ENCODE data around the gene C11orf24. TPM values are rescaled to one million over a fixed set of nuclear protein-coding genes. Genes with fewer than 3 reads are reported as not detected.
A peak's percentile ranks its signal among the peaks of the same experiment; 100 is the strongest.

C11orf24 gene
- polyA plus RNA-seq, 3 donors: 9.5 to 21.8 (median 12.6) TPM

GRCh38 chr11:68215087-68215445, 56.7 kb downstream of the C11orf24 start:
- H4K20me1 ChIP-seq (ENCODE audit: insufficient read depth, low read length): peaks cover 24% of the 10 kb centered on the region
- peaks cover 39% of the 10 kb centered on the region for H3K4me1 Mint-ChIP-seq
- peaks cover 29% of the 10 kb centered on the region for H3K79me2 ChIP-seq (ENCODE audit: insufficient read depth, low read length)
- H3K36me3 Mint-ChIP-seq: no peaks in the 10 kb centered on the region
- peaks cover 0 to 2% (median 0%) of the 10 kb centered on the region in 7 donors for H3K9me3 Mint-ChIP-seq
- H3K27me3 ChIP-seq (ENCODE audit: control insufficient read depth in 2 of 2, insufficient read depth in 2 of 2, low read length in 2 of 2): peaks cover 0 to 18% of the 10 kb centered on the region in 2 donors
- no peaks in the 10 kb centered on the region for H3K36me3 ChIP-seq (replicated peaks in 1 of 2; ENCODE audit: control insufficient read depth in 1 of 2, insufficient read depth in 2 of 2, low read length in 2 of 2)
- H3K9ac ChIP-seq (ENCODE audit: insufficient read depth, low read length, poor library complexity, severe bottlenecking): no peak overlapping the region
- TF ChIP-seq CTCF (IDR thresholded peaks at IDR 0.05): no peak
- peak overlapping the region; percentile 81 to 85 for H3K4me3 Mint-ChIP-seq
- H3K27ac Mint-ChIP-seq: peak overlapping the region in 2 of 7 donors; percentile 40 to 84
- WGBS (ENCODE audit: insufficient coverage): 63% methylated on average over 12 of the region's 15 CpGs
- intact Hi-C loops (cut with micrococcal nuclease): loop anchor here in 1 of 2 donors (10.0 kb wide), 2 partner anchors 90 to 210 kb away; partner anchors contain the start of genes CHKA and UNC93B1
- H3K9me3 ChIP-seq (replicated peaks in 1 of 2; ENCODE audit: control insufficient read depth in 1 of 2, insufficient read depth in 1 of 2, low read length in 2 of 2): no peaks in the 10 kb centered on the region
- peak overlapping the region; percentile 98 for H3K4me2 ChIP-seq (replicated peaks; ENCODE audit: extremely low read depth, low read length, poor library complexity, severe bottlenecking)
- peak in 2 of 3 donors; percentile 22 to 23 for DNase-seq
- no peak overlapping the region for H3K27ac ChIP-seq (ENCODE audit: low read depth in 1 of 2, low read length in 2 of 2)
- peaks cover 19 to 31% (median 21%) of the 10 kb centered on the region in 3 donors for H3K27me3 Mint-ChIP-seq (ENCODE audit: low read depth in 3 of 3)
- H3K4me3 ChIP-seq (replicated peaks in 1 of 3; ENCODE audit: low read depth in 2 of 3, low read length in 3 of 3): peak overlapping the region in 1 of 3 experiments; percentile 91
- H3K4me1 ChIP-seq (ENCODE audit: control insufficient read depth in 1 of 2, insufficient read depth in 2 of 2, low read length in 2 of 2): peaks cover 28 to 36% of the 10 kb centered on the region in 2 donors
- H2AFZ ChIP-seq (ENCODE audit: insufficient read depth, low read depth, low read length, poor library complexity, severe bottlenecking): no peak overlapping the region

GRCh38 chr11:68214173-68215086, 57.3 kb downstream of the C11orf24 start:
- peak in 1 of 3 donors; percentile 16 for DNase-seq
- peak overlapping the region; percentile 49 to 97 for H3K27ac ChIP-seq (ENCODE audit: low read depth in 1 of 2, low read length in 2 of 2)
- H3K9me3 ChIP-seq (replicated peaks in 1 of 2; ENCODE audit: control insufficient read depth in 1 of 2, insufficient read depth in 1 of 2, low read length in 2 of 2): no peaks in the 10 kb centered on the region
- Mint-ChIP-seq H3K9me3 (peaks cover 0 to 2% (median 0%) of the 10 kb centered on the region in 7 donors), H3K4me1 (peaks cover 41% of the 10 kb centered on the region), H3K36me3 (no peaks in the 10 kb centered on the region), H3K27ac (peak overlapping the region in 4 of 7 donors; percentile 40 to 91 (median 84)), H3K4me3 (peak overlapping the region; percentile 81 to 87), H3K27me3 (ENCODE audit: low read depth in 3 of 3) (peaks cover 19 to 29% (median 21%) of the 10 kb centered on the region in 3 donors)
- H4K20me1 ChIP-seq (ENCODE audit: insufficient read depth, low read length): peaks cover 31% of the 10 kb centered on the region
- no peak for TF ChIP-seq CTCF (IDR thresholded peaks at IDR 0.05)
- intact Hi-C loops (cut with micrococcal nuclease): loop anchor here (5.0 to 10.0 kb wide), 4 partner anchors 58 to 248 kb away; partner anchors contain the start of genes C11orf24 (in 1 of the 2), CHKA (in 1 of the 2), PPP6R3 (in 1 of the 2) and UNC93B1 (in 1 of the 2)
- peak overlapping the region; percentile 35 to 91 (median 84) for H3K4me3 ChIP-seq (replicated peaks in 1 of 3; ENCODE audit: low read depth in 2 of 3, low read length in 3 of 3)
- WGBS (ENCODE audit: insufficient coverage): 14% methylated on average over 53 of the region's 58 CpGs
- peak overlapping the region; percentile 99 for H2AFZ ChIP-seq (ENCODE audit: insufficient read depth, low read depth, low read length, poor library complexity, severe bottlenecking)
- peaks cover 0 to 18% of the 10 kb centered on the region in 2 donors for H3K27me3 ChIP-seq (ENCODE audit: control insufficient read depth in 2 of 2, insufficient read depth in 2 of 2, low read length in 2 of 2)
- H3K9ac ChIP-seq (ENCODE audit: insufficient read depth, low read length, poor library complexity, severe bottlenecking): peak overlapping the region; percentile 97
- peak overlapping the region; percentile 98 for H3K4me2 ChIP-seq (replicated peaks; ENCODE audit: extremely low read depth, low read length, poor library complexity, severe bottlenecking)
- H3K79me2 ChIP-seq (ENCODE audit: insufficient read depth, low read length): peaks cover 36% of the 10 kb centered on the region
- H3K4me1 ChIP-seq (ENCODE audit: control insufficient read depth in 1 of 2, insufficient read depth in 2 of 2, low read length in 2 of 2): peaks cover 31 to 40% of the 10 kb centered on the region in 2 donors
- H3K36me3 ChIP-seq (replicated peaks in 1 of 2; ENCODE audit: control insufficient read depth in 1 of 2, insufficient read depth in 2 of 2, low read length in 2 of 2): no peaks in the 10 kb centered on the region

Data from CD14-positive monocyte (primary cell).